H1 (cell line): ENCODE measurements around the gene CHST11.

Experiments used
- BRCA1 ChIP-seq: IDR thresholded peaks from 2 replicates; pipeline ENCODE4 v1.6.1; 2012; ENCODE audit warnings: low read depth, low read length, improper control_type of control experiment
- CTCF ChIP-seq, 3 experiments: IDR thresholded peaks; 1 replicate in 2 of 3; 2 replicates in 1 of 3; pipeline versions ENCODE4 v1.5.1 to v1.6.1; 2011; ENCODE audit warnings: low read length in 3 of 3, mild to moderate bottlenecking in 3 of 3, inconsistent platforms in 2 of 3, low read depth in 1 of 3, moderate library complexity in 1 of 3; ENCODE audit not compliant: insufficient read depth in 1 of 3; ENCODE audit errors: control extremely low read depth in 1 of 3
- EP300 ChIP-seq, 2 experiments: IDR thresholded peaks; 1 replicate in 1 of 2; 2 replicates in 1 of 2; pipeline ENCODE4 v1.6.1; 2011 to 2012; ENCODE audit warnings: low read depth in 2 of 2, low read length in 2 of 2, mild to moderate bottlenecking in 2 of 2, borderline replicate concordance in 1 of 2, inconsistent platforms in 1 of 2, moderate library complexity in 1 of 2
- EZH2 ChIP-seq: fragments of 200-600 bp; sonication (generic); IDR thresholded peaks from 2 replicates; pipeline ENCODE4 v1.7.1; 2012; ENCODE audit warnings: low read depth, mild to moderate bottlenecking, moderate library complexity, low read length, inconsistent platforms; ENCODE audit not compliant: severe bottlenecking
- GABPA ChIP-seq: IDR thresholded peaks from 2 replicates; pipeline ENCODE4 v1.6.1; 2011; ENCODE audit warnings: mild to moderate bottlenecking, low read length, moderate library complexity, borderline replicate concordance; ENCODE audit not compliant: insufficient read depth
- MAFK ChIP-seq: IDR thresholded peaks from 2 replicates; pipeline ENCODE4 v1.6.1; 2012; ENCODE audit warnings: low read depth, mild to moderate bottlenecking, improper control_type of control experiment, low read length
- POLR2A ChIP-seq, 2 experiments: IDR thresholded peaks; 1 replicate in 1 of 2; 2 replicates in 1 of 2; pipeline ENCODE4 v1.6.1; 2011; ENCODE audit warnings: low read depth in 2 of 2, low read length in 2 of 2, mild to moderate bottlenecking in 2 of 2; ENCODE audit errors: control extremely low read depth in 1 of 2
- RAD21 ChIP-seq, 2 experiments: IDR thresholded peaks in 1 of 2; conservative IDR thresholded peaks in 1 of 2; 2 replicates each; pipeline ENCODE4 v1.6.1; 2011; ENCODE audit warnings: low read depth in 2 of 2, low read length in 2 of 2, improper control_type of control experiment in 1 of 2, inconsistent platforms in 1 of 2, mild to moderate bottlenecking in 1 of 2, moderate library complexity in 1 of 2
- SIN3A ChIP-seq, 2 experiments: IDR thresholded peaks in 1 of 2; conservative IDR thresholded peaks in 1 of 2; 2 replicates each; pipeline ENCODE4 v1.6.1; 2011 to 2012; ENCODE audit warnings: low read length in 2 of 2, improper control_type of control experiment in 1 of 2, low read depth in 1 of 2, mild to moderate bottlenecking in 1 of 2
- SIX5 ChIP-seq: IDR thresholded peaks from 2 replicates; pipeline ENCODE4 v1.6.1; 2011; ENCODE audit warnings: mild to moderate bottlenecking, low read depth, low read length
- TAF1 ChIP-seq: IDR thresholded peaks from 2 replicates; pipeline ENCODE4 v1.6.1; 2011; ENCODE audit warnings: mild to moderate bottlenecking, low read depth, low read length
- TBP ChIP-seq: IDR thresholded peaks from 2 replicates; pipeline ENCODE4 v1.6.1; 2011; ENCODE audit warnings: low read depth, low read length, improper control_type of control experiment
- USF2 ChIP-seq: IDR thresholded peaks from 2 replicates; pipeline ENCODE4 v1.6.1; 2011; ENCODE audit warnings: low read length, improper control_type of control experiment

GRCh38 chr12:104529130-104529874, 72.6 kb downstream of the CHST11 start:
- TF ChIP-seq TBP = no peak
- no peak for TF ChIP-seq SIN3A (conservative IDR thresholded peaks at IDR 0.05 in 1 of 2, IDR thresholded peaks at IDR 0.05 in 1 of 2; ENCODE audit: low read depth in 1 of 2, low read length in 2 of 2)
- no peak for TF ChIP-seq CTCF (IDR thresholded peaks at IDR 0.05; ENCODE audit: control extremely low read depth in 1 of 3, insufficient read depth in 1 of 3, low read depth in 1 of 3, low read length in 3 of 3)
- TF ChIP-seq EP300 (IDR thresholded peaks at IDR 0.05; ENCODE audit: borderline replicate concordance in 1 of 2, low read depth in 2 of 2, low read length in 2 of 2) = no peak
- TF ChIP-seq TAF1 = no peak
- TF ChIP-seq SIX5 = no peak
- no peak for TF ChIP-seq EZH2
- TF ChIP-seq GABPA = no peak
- no peak for TF ChIP-seq USF2
- no peak for TF ChIP-seq POLR2A (IDR thresholded peaks at IDR 0.05; ENCODE audit: control extremely low read depth in 1 of 2, low read depth in 2 of 2, low read length in 2 of 2)
- TF ChIP-seq MAFK = no peak
- TF ChIP-seq BRCA1 = no peak
- TF ChIP-seq RAD21 (IDR thresholded peaks at IDR 0.05 in 1 of 2, conservative IDR thresholded peaks at IDR 0.05 in 1 of 2; ENCODE audit: low read depth in 2 of 2, low read length in 2 of 2) = no peak
